Measurements from ENCODE around the gene SNTN. TPM values are rescaled to one million over a fixed set of nuclear protein-coding genes. Genes with fewer than 3 reads are reported as not detected.

SNTN gene
- total RNA-seq (2014; rRNA removed; shearing (Covaris generic)), result not detected in 2 replicates

GRCh38 chr3:63652066-63652725, at the start of gene SNTN:
TSS of gene SNTN (plus strand) at chr3:63652675. CDS start at chr3:63652688, 13 bp downstream.

Other genes with a start within 250 kb of the SNTN start
- not detected in 2 replicates for gene C3orf49, start 166.6 kb downstream of the SNTN start, total RNA-seq (2014; rRNA removed; shearing (Covaris generic))
- gene THOC7, start 211.1 kb downstream of the SNTN start, total RNA-seq (2014; rRNA removed; shearing (Covaris generic)), result 69.6 and 87.1 TPM in 2 replicates
- 12.9 and 17.3 TPM in 2 replicates for gene ATXN7, start 211.2 kb downstream of the SNTN start, total RNA-seq (2014; rRNA removed; shearing (Covaris generic))

Data from A375 (cell line).